AG10803 (cell line): ENCODE measurements around the gene GOLGA1.

Source experiments
- DNase-seq: peaks from one replicate; pipeline ENCODE4 v3.0.0; 2010; ENCODE audit warnings: low read depth
- H3K4me3 ChIP-seq: 2 replicates; pipeline ENCODE4 v1.5.1; 2011; ENCODE audit warnings: mild to moderate bottlenecking, low read length, control low read depth
- CTCF ChIP-seq: conservative IDR thresholded peaks from 2 replicates; pipeline ENCODE4 v1.5.1; 2011; ENCODE audit warnings: mild to moderate bottlenecking, low read length, control low read depth, inconsistent platforms

Gene GOLGA1

GRCh38 chr9:124858330-124859046 lies 82.4 kb downstream of the GOLGA1 start:
- TF ChIP-seq CTCF, result peak; percentile 8; the same call in 1 of the 2 replicates
- no peak overlapping the region for H3K4me3 ChIP-seq
- no peak for DNase-seq

GRCh38 chr9:124857533-124858162 lies 83.2 kb downstream of the GOLGA1 start:
- no peak overlapping the region for H3K4me3 ChIP-seq
- no peak for TF ChIP-seq CTCF
- no peak for DNase-seq

- TF ChIP-seq CTCF, result peak; percentile 39
- no peak for DNase-seq
- H3K4me3 ChIP-seq, result no peak overlapping the region
Measured at GRCh38 chr9:124855944-124856765, 84.7 kb downstream of the GOLGA1 start.

- no peak for DNase-seq
- no peak overlapping the region for H3K4me3 ChIP-seq
- no peak for TF ChIP-seq CTCF
Measured at GRCh38 chr9:124855566-124855943, 85.3 kb downstream of the GOLGA1 start.

GRCh38 chr9:124854822-124855221 lies 86.1 kb downstream of the GOLGA1 start:
- H3K4me3 ChIP-seq, result no peak overlapping the region
- TF ChIP-seq CTCF, result no peak
- DNase-seq, result no peak

GRCh38 chr9:124854161-124854560 lies 86.7 kb downstream of the GOLGA1 start:
- TF ChIP-seq CTCF, result no peak
- no peak overlapping the region for H3K4me3 ChIP-seq
- DNase-seq, result no peak
